K562 (cell line): Measurements from ENCODE around the gene NEURL1B. TPM values are rescaled to one million over a fixed set of nuclear protein-coding genes. Genes with fewer than 3 reads are reported as not detected.

Experiments used
- ATAC-seq: fragments of 200-7000 bp; cut with Tn5 transposase; 3 replicates; pipeline ENCODE4 v1.9.1; 2020; ENCODE audit warnings: moderate library complexity
- BruUV-seq: library from RNA; stranded (reverse); fragments of 400-500 nt; replicated peaks from 2 replicates; lab custom pipeline; 2021; lab: Mats Ljungman, UMichigan
- CTCF ChIA-PET: fragments of 300-600 bp; formaldehyde crosslinking; extraction: SDS; loops from one replicate; lab custom pipeline; 2021; ENCODE audit warnings: low intra/inter-chr PET ratio; lab: Yijun Ruan, JAX
- POLR2A ChIA-PET: fragments of 300-600, 350-650 bp; sonication (Branson Sonifier 250); formaldehyde crosslinking; extraction: SDS; loops from one replicate; lab custom pipeline; 2021; ENCODE audit warnings: antibody characterized with exemption, inconsistent platforms; lab: Yijun Ruan, JAX
- DNase-seq, 4 experiments: peaks; one replicate each; pipeline versions ENCODE4 v3.0.0 to v3.0.0-alpha.2; 2011 to 2018; ENCODE audit warnings: low spot score in 3 of 4, mixed read lengths in 3 of 4; ENCODE audit errors: extremely low read depth in 1 of 4
- FAIRE-seq: peaks from 2 replicates; lab custom pipeline; 2011; peaks lifted over from hg19 to GRCh38; lab: Jason Lieb, UNC
- H2AFZ ChIP-seq: 2 replicates; pipeline ENCODE4 v1.6.0; 2011; ENCODE audit warnings: low read depth, low read length, control low read depth, inconsistent platforms
- H3K27ac ChIP-seq: fragments of 200-600 bp; 3 replicates; pipeline ENCODE4 v1.8.0; 2011; ENCODE audit warnings: low read depth, mild to moderate bottlenecking, control low read depth, inconsistent platforms, low read length, moderate library complexity, mixed read lengths; ENCODE audit errors: extremely low read depth
- H3K27me3 ChIP-seq, 2 experiments: fragments of 300-600 bp in 1 of 2; 2 replicates in 1 of 2; 3 replicates in 1 of 2; pipeline versions ENCODE4 v1.6.0 to v1.8.0; 2011; ENCODE audit warnings: inconsistent platforms in 2 of 2, low read length in 2 of 2, mild to moderate bottlenecking in 1 of 2, mixed read lengths in 1 of 2, moderate library complexity in 1 of 2; ENCODE audit not compliant: control insufficient read depth in 2 of 2, insufficient read depth in 2 of 2
- H3K36me3 ChIP-seq: fragments of 300-600 bp; 3 replicates; pipeline ENCODE4 v1.8.0; 2011; ENCODE audit warnings: mild to moderate bottlenecking, low read length, inconsistent platforms; ENCODE audit not compliant: control insufficient read depth, insufficient read depth
- H3K4me1 ChIP-seq, 2 experiments: fragments of 200-600 bp in 1 of 2; replicated peaks in 1 of 2; 2 replicates in 1 of 2; 3 replicates in 1 of 2; pipeline versions ENCODE4 v1.5.1 to v1.8.0; 2011; ENCODE audit warnings: inconsistent platforms in 2 of 2, low read length in 2 of 2, mild to moderate bottlenecking in 1 of 2, mixed read lengths in 1 of 2, moderate library complexity in 1 of 2; ENCODE audit not compliant: control insufficient read depth in 2 of 2, insufficient read depth in 2 of 2
- H3K4me2 ChIP-seq: 2 replicates; pipeline ENCODE4 v1.6.1; 2011; ENCODE audit warnings: low read length, control low read depth, inconsistent platforms, mixed read lengths; ENCODE audit not compliant: insufficient read depth
- H3K4me3 ChIP-seq: fragments of 200-600 bp; sonication (generic), shearing (Covaris generic); 2 replicates; pipeline ENCODE4 v1.5.1; 2016; ENCODE audit warnings: control low read depth, inconsistent platforms
- H3K79me2 ChIP-seq: fragments of 200-600 bp; 3 replicates; pipeline ENCODE4 v1.8.0; 2011; ENCODE audit warnings: low read length, inconsistent platforms; ENCODE audit not compliant: control insufficient read depth, insufficient read depth
- H3K9ac ChIP-seq, 2 experiments: 2 replicates each; pipeline versions ENCODE4 v1.6.0 to v1.6.1; 2011; ENCODE audit warnings: low read depth in 2 of 2, low read length in 2 of 2, control low read depth in 1 of 2, inconsistent platforms in 1 of 2, mild to moderate bottlenecking in 1 of 2, mixed read lengths in 1 of 2; ENCODE audit not compliant: insufficient read depth in 1 of 2
- H3K9me1 ChIP-seq: one replicate; pipeline ENCODE4 v1.6.0; 2011; ENCODE audit warnings: inconsistent platforms, mild to moderate bottlenecking, low read length, moderate library complexity; ENCODE audit not compliant: control insufficient read depth, insufficient read depth
- H3K9me3 ChIP-seq: replicated peaks from 2 replicates; pipeline ENCODE4 v1.5.1; 2011; ENCODE audit warnings: low read depth, low read length, inconsistent platforms; ENCODE audit not compliant: control insufficient read depth, insufficient read depth
- H4K20me1 ChIP-seq: replicated peaks from 2 replicates; pipeline ENCODE4 v1.6.1; 2011; ENCODE audit warnings: low read length, inconsistent platforms, mixed read lengths; ENCODE audit not compliant: control insufficient read depth, insufficient read depth
- CREB3 ChIP-seq: fragments of 450-650 bp; conservative IDR thresholded peaks from 2 replicates; pipeline ENCODE4 v1.6.1; 2016; ENCODE audit warnings: missing genetic modification characterization, low read depth, mild to moderate bottlenecking, missing compliant biosample characterization, moderate library complexity
- CTBP1 ChIP-seq: fragments of 450-650 bp; IDR thresholded peaks from 2 replicates; pipeline ENCODE4 v1.6.1; 2016; ENCODE audit warnings: borderline replicate concordance
- ELK3 ChIP-seq: fragments of 450-650 bp; formaldehyde crosslinking; IDR thresholded peaks from 2 replicates; pipeline ENCODE4 v1.4.0; 2020; ENCODE audit warnings: mild to moderate bottlenecking
- KDM1A ChIP-seq, 2 experiments: fragments of 450-650 bp; IDR thresholded peaks; 2 replicates each; pipeline ENCODE4 v1.6.1; 2016; ENCODE audit warnings: mild to moderate bottlenecking in 2 of 2
- PBX2 ChIP-seq, 2 experiments: IDR thresholded peaks in 1 of 2; conservative IDR thresholded peaks in 1 of 2; 2 replicates each; pipeline ENCODE4 v1.6.1; 2016; ENCODE audit warnings: low read depth in 2 of 2, mild to moderate bottlenecking in 1 of 2, missing compliant biosample characterization in 1 of 2, missing genetic modification characterization in 1 of 2, moderate library complexity in 1 of 2
- PHTF2 ChIP-seq: fragments of 250-450 bp; sonication (Bioruptor Pico); IDR thresholded peaks from 2 replicates; pipeline ENCODE4 v1.5.0; 2021; ENCODE audit warnings: mild to moderate bottlenecking
- PREB ChIP-seq: sonication (generic); formaldehyde crosslinking; IDR thresholded peaks from 2 replicates; pipeline ENCODE4 v1.8.1; 2023; ENCODE audit warnings: mild to moderate bottlenecking, missing genetic modification reagents
- RBM14 ChIP-seq: fragments of 200-400 bp; formaldehyde crosslinking; IDR thresholded peaks from 2 replicates; pipeline ENCODE4 v1.6.1; 2018; ENCODE audit warnings: low read depth, mild to moderate bottlenecking, low read length, moderate library complexity, borderline replicate concordance; ENCODE audit not compliant: insufficient read depth
- SMARCB1 ChIP-seq: IDR thresholded peaks from 2 replicates; pipeline ENCODE4 v1.6.1; 2011; ENCODE audit warnings: improper control_type of control experiment, low read depth; ENCODE audit not compliant: insufficient read length
- SNIP1 ChIP-seq: fragments of 450-650 bp; IDR thresholded peaks from 2 replicates; pipeline ENCODE4 v1.7.1; 2017; ENCODE audit warnings: low read depth, mild to moderate bottlenecking
- TOE1 ChIP-seq, 2 experiments: fragments of 450-650 bp in 1 of 2; sonication (generic) in 1 of 2; formaldehyde crosslinking in 1 of 2; IDR thresholded peaks; 2 replicates each; pipeline versions ENCODE4 v1.7.1 to v1.8.0; 2016 to 2022; ENCODE audit warnings: borderline replicate concordance in 2 of 2, mild to moderate bottlenecking in 2 of 2, antibody characterized with exemption in 1 of 2, inconsistent platforms in 1 of 2, low read depth in 1 of 2, missing genetic modification reagents in 1 of 2, moderate library complexity in 1 of 2
- ZKSCAN8 ChIP-seq: fragments of 200-800 bp; sonication (Bioruptor generic); IDR thresholded peaks from 2 replicates; pipeline ENCODE4 v1.6.1; 2016; ENCODE audit warnings: missing genetic modification characterization, missing compliant biosample characterization
- ZNF175 ChIP-seq: fragments of 200-800 bp; sonication (Bioruptor generic); IDR thresholded peaks from 2 replicates; pipeline ENCODE4 v1.6.1; 2016; ENCODE audit warnings: low read depth, mild to moderate bottlenecking, missing genetic modification characterization, missing compliant biosample characterization
- ZNF384 ChIP-seq: IDR thresholded peaks from 2 replicates; pipeline ENCODE4 v1.6.1; 2012; ENCODE audit warnings: low read depth, low read length, improper control_type of control experiment
- ZNF830 ChIP-seq: fragments of 250-450 bp; sonication (Bioruptor Pico); IDR thresholded peaks from 2 replicates; pipeline ENCODE4 v1.5.0; 2021; ENCODE audit warnings: mild to moderate bottlenecking
- WGBS: fragments of 100-300 bp; shearing (Covaris generic); methylation state at CpG from one replicate; pipeline ENCODE4 v1.1.6; 2016; ENCODE audit warnings: low coverage, mixed read lengths; ENCODE audit not compliant: insufficient coverage; ENCODE audit errors: missing lambda C conversion rate; 5-methylcytosine and 5-hydroxymethylcytosine counted together
- in situ Hi-C: fragments of 300-500 bp; cut with MboI; formaldehyde crosslinking; loops from 4 replicates; pipeline ENCODE4 v1.15.0; 2018; ENCODE audit warnings: inconsistent platforms, mixed read lengths
- intact Hi-C: fragments of 100-400 bp; cut with micrococcal nuclease; formaldehyde crosslinking; loops from 2 replicates; pipeline ENCODE4 v1.14.2; 2022
- polyA plus RNA-seq, 8 experiments: library from polyadenylated mRNA; depleted of rRNA in 4 of 8; stranded (reverse) in 5 of 8; unstranded in 3 of 8; fragments of >200 nt; fragmentation: Nextera tagmentation in 2 of 8; fragmentation: Illumina TruSeq in 1 of 8; extraction: Ambion mirVana in 2 of 8; extraction: Trizol in 1 of 8; gene quantifications; 2 replicates each; pipeline versions ENCODE4 v1.2.1 to v1.2.3, GENCODE V29; 2011 to 2014; ENCODE audit warnings: inconsistent platforms in 1 of 8, missing spikeins in 1 of 8
- total RNA-seq, 7 experiments: library from RNA; depleted of rRNA in 6 of 7; stranded (reverse); fragments of >200 nt in 6 of 7; fragmentation: Illumina TruSeq in 2 of 7; extraction: Trizol in 2 of 7; gene quantifications; 2 replicates each; pipeline versions ENCODE4 v1.2.1 to v1.2.3, GENCODE V29; 2011 to 2021; ENCODE audit warnings: low replicate concordance in 1 of 7

The NEURL1B gene
- total and polyA plus RNA-seq, 9 of the 15 experiments (the other 6 are each of a cell fraction or from before 2014, with no cell fraction given): 0.04 TPM; not detected in 8

- Histone ChIP-seq H3K9me1 (no peaks in the 10 kb centered on the region), H3K9me3 (no peaks in the 10 kb centered on the region), H3K27ac (no peak overlapping the region)
Observed at GRCh38 chr5:172668594-172669071, 27.6 kb downstream of the NEURL1B start.

More at GRCh38 chr5:172668594-172669071, 27.6 kb downstream of the NEURL1B start:
- Histone ChIP-seq H3K36me3 (no peaks in the 10 kb centered on the region), H2AFZ (no peak overlapping the region), H3K79me2 (no peaks in the 10 kb centered on the region), H3K9ac (no peak overlapping the region), H3K4me1 (peaks cover 0 to 7% of the 10 kb centered on the region in 2 experiments; a peak in 1 of 5 replicates), H3K4me3 (no peak overlapping the region)
- POLR2A ChIA-PET: no interaction called here
- in situ Hi-C loops: no loop called here
- WGBS: under 1% methylated on average over 11 of the region's 11 CpGs
- TF ChIP-seq KDM1A (IDR thresholded peaks at IDR 0.05) (no peak), ZNF175 (CRISPR knock-in tag) (no peak), PBX2 (CRISPR knock-in tag; IDR thresholded peaks at IDR 0.05; ENCODE audit: low read depth) (no peak), PBX2 (tag; conservative IDR thresholded peaks at IDR 0.05; ENCODE audit: low read depth) (no peak), ZNF384 (no peak), SNIP1 (no peak), ZNF830 (no peak), SMARCB1 (no peak), TOE1 (IDR thresholded peaks at IDR 0.05; ENCODE audit: borderline replicate concordance) (no peak), TOE1 (CRISPR knock-in tag; IDR thresholded peaks at IDR 0.05; ENCODE audit: borderline replicate concordance, low read depth) (no peak), RBM14 (no peak), CREB3 (tag) (no peak), ELK3 (no peak), ZKSCAN8 (CRISPR knock-in tag) (no peak), PREB (CRISPR knock-in tag) (no peak), PHTF2 (no peak), CTBP1 (no peak)
- TF ChIP-seq, all 486 proteins: peak for 0
- FAIRE-seq: no peak
- Histone ChIP-seq H3K27me3 (peaks cover 4 to 53% of the 10 kb centered on the region in 2 experiments), H4K20me1 (no peaks in the 10 kb centered on the region), H3K4me2 (no peak overlapping the region)
- CTCF ChIA-PET: no interaction called here
- intact Hi-C loops: no loop called here
- no peak for ATAC-seq
- BruUV-seq: no TSS peak
- no peak for DNase-seq
